Right lobe of liver (tissue), 4 donors: ENCODE results near the gene REPIN1.

Source experiments
- POLR2A ChIP-seq: fragments of 450-650 bp; IDR thresholded peaks from one replicate; pipeline ENCODE4 v1.6.1; 2017; ENCODE audit warnings: antibody characterized with exemption, mild to moderate bottlenecking
- TF ChIP-seq, protein P1 (sequence below), 4 donors: fragments of 200-600 bp in 3 of 4; fragments of 450-650 bp in 1 of 4; IDR thresholded peaks; one replicate each; pipeline versions ENCODE4 v1.5.1 to v1.8.0; 2016 to 2022; ENCODE audit warnings: antibody characterized with exemption in 4 of 4, mild to moderate bottlenecking in 2 of 4
- donor health status: DM: no; HTN: no; CAD: no.
- donor health status: DM: no; HTN: no; CAD: no.
- donor health status: DM: no; HTN: yes; CAD: no.

DNA sequence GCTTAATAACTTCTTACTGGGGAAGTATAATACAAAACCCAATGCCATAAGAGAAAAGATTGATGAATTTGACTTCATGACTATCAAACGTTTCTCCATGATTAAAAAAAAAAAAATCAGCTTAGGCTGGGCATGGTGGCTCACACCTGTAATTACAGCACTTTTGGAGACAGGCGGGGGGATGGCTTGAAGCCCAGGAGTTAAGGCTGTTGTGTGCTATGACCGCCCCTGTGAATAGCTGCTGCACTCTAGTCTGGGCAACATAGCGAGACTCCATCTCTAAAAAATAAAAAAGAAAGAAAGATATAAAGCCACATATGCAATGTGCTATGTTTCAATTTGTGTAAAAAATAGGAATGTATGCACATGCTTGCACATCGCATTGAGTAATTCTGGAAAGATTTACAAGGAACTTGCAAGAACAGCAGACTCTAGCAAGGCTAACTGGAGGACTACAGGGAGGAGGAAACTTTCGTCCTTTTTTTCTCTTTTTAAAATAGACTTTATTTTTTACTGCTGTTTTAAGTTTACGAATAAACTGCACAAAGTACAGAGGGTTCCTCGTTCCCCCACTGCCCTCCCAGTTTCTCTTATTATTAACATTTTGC lies 16.9 kb upstream of the REPIN1 start:
- TF ChIP-seq, protein P1, sequence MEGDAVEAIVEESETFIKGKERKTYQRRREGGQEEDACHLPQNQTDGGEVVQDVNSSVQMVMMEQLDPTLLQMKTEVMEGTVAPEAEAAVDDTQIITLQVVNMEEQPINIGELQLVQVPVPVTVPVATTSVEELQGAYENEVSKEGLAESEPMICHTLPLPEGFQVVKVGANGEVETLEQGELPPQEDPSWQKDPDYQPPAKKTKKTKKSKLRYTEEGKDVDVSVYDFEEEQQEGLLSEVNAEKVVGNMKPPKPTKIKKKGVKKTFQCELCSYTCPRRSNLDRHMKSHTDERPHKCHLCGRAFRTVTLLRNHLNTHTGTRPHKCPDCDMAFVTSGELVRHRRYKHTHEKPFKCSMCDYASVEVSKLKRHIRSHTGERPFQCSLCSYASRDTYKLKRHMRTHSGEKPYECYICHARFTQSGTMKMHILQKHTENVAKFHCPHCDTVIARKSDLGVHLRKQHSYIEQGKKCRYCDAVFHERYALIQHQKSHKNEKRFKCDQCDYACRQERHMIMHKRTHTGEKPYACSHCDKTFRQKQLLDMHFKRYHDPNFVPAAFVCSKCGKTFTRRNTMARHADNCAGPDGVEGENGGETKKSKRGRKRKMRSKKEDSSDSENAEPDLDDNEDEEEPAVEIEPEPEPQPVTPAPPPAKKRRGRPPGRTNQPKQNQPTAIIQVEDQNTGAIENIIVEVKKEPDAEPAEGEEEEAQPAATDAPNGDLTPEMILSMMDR (IDR thresholded peaks at IDR 0.05): no peak
- TF ChIP-seq POLR2A: no peak
